NAMALWA (cell line): ENCODE measurements around the gene LIG1.
"Not testable (repeated sequence)": the region's sequence is repeated elsewhere in the genome, so short reads cannot be mapped to it uniquely, and the experiment has no call there.

Experiments
- DNase-seq: peaks from one replicate; pipeline ENCODE4 v3.0.0-alpha.2; 2015; ENCODE audit warnings: low spot score

The LIG1 gene

DNA sequence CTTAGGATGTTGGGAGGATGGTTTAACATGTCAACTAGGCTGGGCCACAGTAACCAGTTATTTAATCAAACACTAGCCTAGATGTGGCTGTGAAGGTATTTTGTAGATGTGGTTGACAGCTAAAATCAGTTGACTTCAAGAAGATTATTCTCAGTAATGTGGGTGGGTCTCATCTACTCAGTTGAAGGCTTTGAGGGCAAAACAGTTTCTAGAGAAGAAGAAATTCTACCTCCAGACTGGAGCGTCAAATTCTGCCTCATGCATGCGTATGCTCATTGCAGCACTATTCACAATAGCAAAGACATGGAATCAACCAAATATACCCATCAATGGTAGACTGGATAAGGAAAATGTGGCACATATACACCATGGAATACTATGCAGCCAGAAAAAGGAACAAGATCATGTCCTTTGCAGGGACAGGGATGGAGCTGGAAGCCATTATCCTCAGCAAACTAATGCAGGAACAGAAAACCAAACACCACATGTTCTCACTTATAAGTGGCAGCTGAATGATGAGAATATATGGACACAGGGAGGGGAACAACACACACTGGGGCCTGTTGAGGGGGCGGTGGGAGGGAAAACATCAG lies 99.9 kb downstream of the LIG1 start:
- not testable (repeated sequence) for DNase-seq

DNA sequence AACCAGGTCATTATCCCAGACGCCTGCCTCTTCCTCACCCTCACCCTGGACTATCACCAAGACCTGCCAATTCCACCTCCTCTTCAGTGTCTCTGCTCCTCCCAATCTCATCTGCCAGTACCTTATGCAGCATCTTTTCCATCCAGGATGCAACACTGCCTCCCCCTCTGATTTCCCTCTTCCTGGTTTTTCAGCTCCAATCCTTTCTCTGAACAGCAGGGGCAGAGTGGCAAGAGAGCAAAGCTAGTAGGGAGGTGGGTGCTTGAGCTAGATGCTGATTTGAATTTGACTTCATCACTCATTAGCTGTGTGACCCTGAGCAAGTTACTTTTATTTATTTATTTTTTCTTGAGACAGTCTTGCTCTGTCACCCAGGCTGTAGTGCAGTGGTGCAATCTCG lies 100.7 kb downstream of the LIG1 start:
- no peak for DNase-seq
